CD14-positive monocyte (primary cell): ENCODE results near the gene RDX. TPM values are rescaled to one million over a fixed set of nuclear protein-coding genes. Genes with fewer than 3 reads are reported as not detected.
"Not testable (repeated sequence)": the region's sequence is repeated elsewhere in the genome, so short reads cannot be mapped to it uniquely, and the experiment has no call there.

Experiments used
- DNase-seq, 3 donors: peaks; one replicate each; pipeline ENCODE4 v3.0.0-alpha.2; 2011 to 2022
- H2AFZ ChIP-seq: 2 replicates; pipeline ENCODE4 v1.6.0; 2012; ENCODE audit warnings: mild to moderate bottlenecking, low read depth, low read length, inconsistent platforms; ENCODE audit not compliant: insufficient read depth, poor library complexity, severe bottlenecking
- H3K27ac ChIP-seq, 2 donors: 1 replicate in 1 of 2; 2 replicates in 1 of 2; pipeline ENCODE4 v1.5.1; 2012 to 2013; ENCODE audit warnings: low read length in 2 of 2, control low read depth in 1 of 2, inconsistent platforms in 1 of 2, low read depth in 1 of 2, mild to moderate bottlenecking in 1 of 2
- H3K27me3 ChIP-seq, 2 donors: one replicate each; pipeline versions ENCODE4 v1.6.0 to v1.6.1; 2011 to 2013; ENCODE audit warnings: low read length in 2 of 2; ENCODE audit not compliant: control insufficient read depth in 2 of 2, insufficient read depth in 2 of 2
- H3K36me3 ChIP-seq, 2 donors: replicated peaks in 1 of 2; 1 replicate in 1 of 2; 2 replicates in 1 of 2; pipeline versions ENCODE4 v1.5.1 to v1.6.1; 2012 to 2013; ENCODE audit warnings: low read length in 2 of 2, control low read depth in 1 of 2, inconsistent platforms in 1 of 2, mild to moderate bottlenecking in 1 of 2; ENCODE audit not compliant: insufficient read depth in 2 of 2, control insufficient read depth in 1 of 2
- H3K4me1 ChIP-seq, 2 donors: 1 replicate in 1 of 2; 2 replicates in 1 of 2; pipeline versions ENCODE4 v1.5.1 to v1.6.1; 2012 to 2013; ENCODE audit warnings: low read length in 2 of 2, control low read depth in 1 of 2, inconsistent platforms in 1 of 2, mild to moderate bottlenecking in 1 of 2, moderate library complexity in 1 of 2; ENCODE audit not compliant: insufficient read depth in 2 of 2, control insufficient read depth in 1 of 2
- H3K4me2 ChIP-seq: replicated peaks from 2 replicates; pipeline ENCODE3; 2012; ENCODE audit warnings: low read length, moderate library complexity, mild to moderate bottlenecking; ENCODE audit not compliant: poor library complexity, severe bottlenecking; ENCODE audit errors: extremely low read depth
- H3K4me3 ChIP-seq, 3 experiments: fragments of 200-600 bp in 1 of 3; sonication (generic) in 1 of 3; replicated peaks in 1 of 3; 1 replicate in 2 of 3; 2 replicates in 1 of 3; pipeline ENCODE4 v1.5.1; 2011 to 2013; ENCODE audit warnings: low read length in 3 of 3, mild to moderate bottlenecking in 3 of 3, control low read depth in 2 of 3, low read depth in 2 of 3, inconsistent platforms in 1 of 3, moderate library complexity in 1 of 3
- H3K79me2 ChIP-seq: 2 replicates; pipeline ENCODE4 v1.6.0; 2012; ENCODE audit warnings: mild to moderate bottlenecking, control low read depth, inconsistent platforms, low read length, moderate library complexity; ENCODE audit not compliant: insufficient read depth
- H3K9ac ChIP-seq: 2 replicates; pipeline ENCODE4 v1.6.0; 2017; ENCODE audit warnings: low read length, mild to moderate bottlenecking; ENCODE audit not compliant: insufficient read depth, poor library complexity, severe bottlenecking
- H3K9me3 ChIP-seq, 2 donors: replicated peaks in 1 of 2; 1 replicate in 1 of 2; 2 replicates in 1 of 2; pipeline versions ENCODE4 v1.5.1 to v1.6.1; 2012 to 2013; ENCODE audit warnings: low read length in 2 of 2, control low read depth in 1 of 2; ENCODE audit not compliant: control insufficient read depth in 1 of 2, insufficient read depth in 1 of 2
- H4K20me1 ChIP-seq: 2 replicates; pipeline ENCODE4 v1.6.0; 2012; ENCODE audit warnings: mild to moderate bottlenecking, low read length, control low read depth, moderate library complexity; ENCODE audit not compliant: insufficient read depth
- H3K27ac Mint-ChIP-seq, 7 donors: one replicate each; pipeline ENCODE4 v1.8.0; 2020; ENCODE audit warnings: mild to moderate bottlenecking in 7 of 7, mixed read lengths in 7 of 7, moderate library complexity in 6 of 7, inconsistent platforms in 2 of 7
- H3K27me3 Mint-ChIP-seq, 3 donors: one replicate each; pipeline ENCODE4 v1.8.0; 2021 to 2022; ENCODE audit warnings: low read depth in 3 of 3, mild to moderate bottlenecking in 3 of 3, mixed read lengths in 3 of 3, moderate library complexity in 3 of 3, inconsistent platforms in 1 of 3
- H3K36me3 Mint-ChIP-seq, 2 donors: one replicate each; pipeline ENCODE4 v1.8.0; 2020; ENCODE audit warnings: mixed read lengths in 2 of 2, inconsistent platforms in 1 of 2, mild to moderate bottlenecking in 1 of 2
- H3K4me1 Mint-ChIP-seq: one replicate; pipeline ENCODE4 v1.8.0; 2020; ENCODE audit warnings: mild to moderate bottlenecking, mixed read lengths
- H3K4me3 Mint-ChIP-seq, 2 donors: one replicate each; pipeline ENCODE4 v1.8.0; 2020; ENCODE audit warnings: mild to moderate bottlenecking in 2 of 2, mixed read lengths in 2 of 2, moderate library complexity in 1 of 2
- H3K9me3 Mint-ChIP-seq, 7 donors: one replicate each; pipeline ENCODE4 v1.8.0; 2020 to 2022; ENCODE audit warnings: mixed read lengths in 7 of 7, mild to moderate bottlenecking in 6 of 7, moderate library complexity in 6 of 7, inconsistent platforms in 2 of 7
- WGBS: methylation state at CpG from one replicate; pipeline ENCODE4 v1.1.5; 2013; ENCODE audit warnings: missing lambda C conversion rate; ENCODE audit not compliant: insufficient coverage; 5-methylcytosine and 5-hydroxymethylcytosine counted together
- intact Hi-C, 2 donors: fragments of 100-400 bp; cut with micrococcal nuclease; formaldehyde crosslinking; loops; one replicate each; pipeline versions ENCODE4 v1.15.0 to v1.15.1; 2023
- polyA plus RNA-seq, 3 donors: library from polyadenylated mRNA; depleted of rRNA in 1 of 3; unstranded in 2 of 3; stranded (reverse) in 1 of 3; fragments of 300-500 nt in 2 of 3; fragments of >200 nt in 1 of 3; fragmentation: Illumina TruSeq in 2 of 3; gene quantifications; 1 replicate in 2 of 3; 2 replicates in 1 of 3; pipeline ENCODE4 v1.2.3, GENCODE V29; 2012 to 2021
- TF ChIP-seq, protein P1 (sequence below): fragments of 200-600 bp; IDR thresholded peaks from one replicate; pipeline ENCODE4 v1.8.0; 2022; ENCODE audit warnings: antibody characterized with exemption, mild to moderate bottlenecking

Gene RDX
- polyA plus RNA-seq, 3 donors = 11.9 to 22.0 (median 20.9) TPM

DNA sequence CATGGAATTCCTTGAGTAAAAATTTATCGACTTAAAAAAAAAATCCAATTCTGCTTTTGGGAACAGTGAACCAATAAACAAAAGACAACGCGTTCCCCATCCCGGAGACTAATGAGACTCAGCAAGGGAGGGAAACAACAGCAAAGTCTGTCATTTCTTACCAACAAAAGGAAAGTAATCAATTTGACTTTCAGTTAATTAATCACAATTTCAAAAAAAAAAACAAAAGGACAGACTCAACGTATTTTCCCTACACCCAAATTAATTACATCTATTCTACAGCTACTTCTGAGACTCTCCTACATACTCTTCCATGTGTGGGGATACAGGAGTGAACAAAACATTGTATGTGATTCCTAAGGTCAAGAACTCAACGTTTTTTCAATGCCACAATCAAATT lies 1.9 kb downstream of the RDX start:
- 89% methylated on average over 4 of the region's 6 CpGs for WGBS
- Histone ChIP-seq H3K9ac (no peak overlapping the region), H3K4me3 (peak overlapping the region in 1 of 3 experiments; percentile 82), H3K36me3 (no peaks in the 10 kb centered on the region), H3K4me1 (peaks cover 36 to 37% of the 10 kb centered on the region in 2 donors), H2AFZ (no peak overlapping the region), H4K20me1 (peaks cover 61% of the 10 kb centered on the region), H3K27me3 (no peaks in the 10 kb centered on the region), H3K4me2 (peak overlapping the region; percentile 87), H3K27ac (no peak overlapping the region), H3K9me3 (no peaks in the 10 kb centered on the region), H3K79me2 (peaks cover 63% of the 10 kb centered on the region)
- H3K36me3 Mint-ChIP-seq = peaks cover 2 to 10% of the 10 kb centered on the region in 2 donors
- peaks cover 36% of the 10 kb centered on the region for H3K4me1 Mint-ChIP-seq
- intact Hi-C loops = loop anchor here in 1 of 2 donors (10.0 kb wide), 1 partner anchor 350 kb away; no protein-coding TSS in a partner anchor
- TF ChIP-seq, protein P1, sequence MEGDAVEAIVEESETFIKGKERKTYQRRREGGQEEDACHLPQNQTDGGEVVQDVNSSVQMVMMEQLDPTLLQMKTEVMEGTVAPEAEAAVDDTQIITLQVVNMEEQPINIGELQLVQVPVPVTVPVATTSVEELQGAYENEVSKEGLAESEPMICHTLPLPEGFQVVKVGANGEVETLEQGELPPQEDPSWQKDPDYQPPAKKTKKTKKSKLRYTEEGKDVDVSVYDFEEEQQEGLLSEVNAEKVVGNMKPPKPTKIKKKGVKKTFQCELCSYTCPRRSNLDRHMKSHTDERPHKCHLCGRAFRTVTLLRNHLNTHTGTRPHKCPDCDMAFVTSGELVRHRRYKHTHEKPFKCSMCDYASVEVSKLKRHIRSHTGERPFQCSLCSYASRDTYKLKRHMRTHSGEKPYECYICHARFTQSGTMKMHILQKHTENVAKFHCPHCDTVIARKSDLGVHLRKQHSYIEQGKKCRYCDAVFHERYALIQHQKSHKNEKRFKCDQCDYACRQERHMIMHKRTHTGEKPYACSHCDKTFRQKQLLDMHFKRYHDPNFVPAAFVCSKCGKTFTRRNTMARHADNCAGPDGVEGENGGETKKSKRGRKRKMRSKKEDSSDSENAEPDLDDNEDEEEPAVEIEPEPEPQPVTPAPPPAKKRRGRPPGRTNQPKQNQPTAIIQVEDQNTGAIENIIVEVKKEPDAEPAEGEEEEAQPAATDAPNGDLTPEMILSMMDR = no peak
- DNase-seq = no peak
- peaks cover 0 to 3% (median 3%) of the 10 kb centered on the region in 3 donors for H3K27me3 Mint-ChIP-seq
- H3K9me3 Mint-ChIP-seq = no peaks in the 10 kb centered on the region
- H3K27ac Mint-ChIP-seq = no peak overlapping the region
- H3K4me3 Mint-ChIP-seq = peak overlapping the region in 1 of 2 donors; percentile 21

GRCh38 chr11:110293389-110293788 lies 3.0 kb downstream of the RDX start:
- no peaks in the 10 kb centered on the region for H3K9me3 ChIP-seq
- H3K4me1 Mint-ChIP-seq = peaks cover 36% of the 10 kb centered on the region
- peak overlapping the region; percentile 33 for H3K4me2 ChIP-seq
- intact Hi-C loops = loop anchor here in 1 of 2 donors (10.0 kb wide), 1 partner anchor 349 kb away; no protein-coding TSS in a partner anchor
- TF ChIP-seq, protein P1 = no peak
- H3K27me3 Mint-ChIP-seq = peaks cover 0 to 3% (median 0%) of the 10 kb centered on the region in 3 donors
- peaks cover 74% of the 10 kb centered on the region for H3K79me2 ChIP-seq
- peaks cover 2 to 11% of the 10 kb centered on the region in 2 donors for H3K36me3 Mint-ChIP-seq
- peak; percentile 15 to 42 (median 32) for DNase-seq
- no peaks in the 10 kb centered on the region for H3K27me3 ChIP-seq
- peaks cover 72% of the 10 kb centered on the region for H4K20me1 ChIP-seq
- no peak overlapping the region for H3K9ac ChIP-seq
- no peak overlapping the region for H3K4me3 Mint-ChIP-seq
- no peak overlapping the region for H2AFZ ChIP-seq
- H3K9me3 Mint-ChIP-seq = no peaks in the 10 kb centered on the region
- no peak overlapping the region for H3K27ac Mint-ChIP-seq
- no peak overlapping the region for H3K4me3 ChIP-seq
- WGBS = 20% methylated on average over 1 of the region's 4 CpGs
- no peaks in the 10 kb centered on the region for H3K36me3 ChIP-seq
- H3K4me1 ChIP-seq = peaks cover 33 to 37% of the 10 kb centered on the region in 2 donors
- no peak overlapping the region for H3K27ac ChIP-seq

DNA sequence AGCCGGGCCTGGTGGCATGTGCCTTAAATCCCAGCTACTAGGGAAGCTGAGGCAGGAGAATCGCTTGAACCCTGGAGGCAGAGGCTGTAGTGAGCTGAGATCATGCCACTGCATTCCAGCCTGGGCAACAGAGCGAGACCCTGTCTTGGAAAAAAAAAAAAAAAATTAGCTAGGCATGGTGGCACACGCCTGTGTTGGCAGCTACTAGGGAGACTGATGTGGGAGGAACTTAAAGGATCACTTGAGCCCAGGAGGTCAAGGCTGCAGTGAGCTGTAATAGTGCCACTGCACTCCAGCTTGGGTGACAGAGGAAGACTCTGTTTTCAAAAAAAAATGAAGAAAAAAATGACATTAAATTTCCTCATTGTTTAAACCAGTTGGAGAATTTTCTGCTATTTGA lies 4.3 kb downstream of the RDX start:
- peaks cover 87% of the 10 kb centered on the region for H3K79me2 ChIP-seq
- H3K36me3 Mint-ChIP-seq = peaks cover 2 to 11% of the 10 kb centered on the region in 2 donors
- not testable (repeated sequence) for H3K4me3 Mint-ChIP-seq, H3K9me3 ChIP-seq, H3K9me3 Mint-ChIP-seq, H3K27me3 Mint-ChIP-seq, H3K9ac ChIP-seq, H3K4me3 ChIP-seq, H3K36me3 ChIP-seq, H3K4me2 ChIP-seq, H3K27ac Mint-ChIP-seq, H2AFZ ChIP-seq, H3K27me3 ChIP-seq, DNase-seq, H3K27ac ChIP-seq
- H4K20me1 ChIP-seq = peaks cover 82% of the 10 kb centered on the region
- 94% methylated on average over 2 of the region's 4 CpGs for WGBS
- intact Hi-C loops = loop anchor here in 1 of 2 donors (10.0 kb wide), 1 partner anchor 347 kb away; no protein-coding TSS in a partner anchor
- peaks cover 21 to 32% of the 10 kb centered on the region in 2 donors for H3K4me1 ChIP-seq
- peaks cover 41% of the 10 kb centered on the region for H3K4me1 Mint-ChIP-seq
